Measurements from ENCODE around the gene USP9X. TPM values are rescaled to one million over a fixed set of nuclear protein-coding genes. Genes with fewer than 3 reads are reported as not detected.

The USP9X gene
- total RNA-seq, 1 experiment from 2014 or later = 163 TPM

GRCh38 chrX:41133551-41133950 lies 48.3 kb downstream of the USP9X start:
- ATAC-seq = no peak
- Mint-ChIP-seq H3K27me3 (ENCODE audit: low read depth) (no peaks in the 10 kb centered on the region), H3K27ac (no peak overlapping the region), H3K9me3 (no peaks in the 10 kb centered on the region), H3K4me1 (peaks cover 17% of the 10 kb centered on the region), H3K36me3 (peaks cover 59% of the 10 kb centered on the region), H3K4me3 (no peak overlapping the region)
- ChIA-PET CTCF (no interaction called here), POLR2A (no interaction called here)
- no peak for DNase-seq (ENCODE audit: low spot score)
- TF ChIP-seq KAT7 (CRISPR knock-in tag; IDR thresholded peaks at IDR 0.05; ENCODE audit: borderline replicate concordance) = no peak
- TF ChIP-seq, protein P1, sequence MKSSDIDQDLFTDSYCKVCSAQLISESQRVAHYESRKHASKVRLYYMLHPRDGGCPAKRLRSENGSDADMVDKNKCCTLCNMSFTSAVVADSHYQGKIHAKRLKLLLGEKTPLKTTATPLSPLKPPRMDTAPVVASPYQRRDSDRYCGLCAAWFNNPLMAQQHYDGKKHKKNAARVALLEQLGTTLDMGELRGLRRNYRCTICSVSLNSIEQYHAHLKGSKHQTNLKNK (CRISPR knock-in tag; IDR thresholded peaks at IDR 0.05) = no peak
- no peak for TF ChIP-seq FOXK1 (CRISPR knock-in tag; IDR thresholded peaks at IDR 0.05)

DNA sequence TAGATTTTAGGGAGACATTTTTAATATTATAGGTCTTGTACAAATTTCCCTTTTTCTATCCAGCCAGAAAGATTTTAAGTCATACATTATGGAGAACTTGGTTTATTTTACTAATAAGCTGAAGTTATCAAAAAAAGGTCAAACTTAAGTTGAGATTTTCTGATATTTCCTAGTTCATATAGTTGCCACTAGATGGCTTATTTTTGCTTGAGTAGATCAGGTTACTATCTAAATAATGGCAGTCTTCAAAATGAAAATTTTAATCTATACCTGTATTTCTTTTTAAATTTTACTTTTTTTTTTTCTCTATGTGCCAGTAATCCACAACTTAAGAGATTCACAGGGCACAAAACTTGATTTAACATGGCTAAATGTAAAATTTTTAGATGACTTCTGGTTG lies 52.3 kb downstream of the USP9X start:
- TF ChIP-seq ETV6 (CRISPR knock-in tag; IDR thresholded peaks at IDR 0.05) (no peak), CTCF (IDR thresholded peaks at IDR 0.05) (no peak), SMAD3 (CRISPR knock-in tag; IDR thresholded peaks at IDR 0.05; ENCODE audit: borderline replicate concordance) (no peak), ESRRA (CRISPR knock-in tag; IDR thresholded peaks at IDR 0.05; ENCODE audit: borderline replicate concordance) (no peak), EMX1 (CRISPR knock-in tag; IDR thresholded peaks at IDR 0.05) (no peak), CBFB (CRISPR knock-in tag; IDR thresholded peaks at IDR 0.05; ENCODE audit: low read depth) (no peak)
- TF ChIP-seq, protein P2, sequence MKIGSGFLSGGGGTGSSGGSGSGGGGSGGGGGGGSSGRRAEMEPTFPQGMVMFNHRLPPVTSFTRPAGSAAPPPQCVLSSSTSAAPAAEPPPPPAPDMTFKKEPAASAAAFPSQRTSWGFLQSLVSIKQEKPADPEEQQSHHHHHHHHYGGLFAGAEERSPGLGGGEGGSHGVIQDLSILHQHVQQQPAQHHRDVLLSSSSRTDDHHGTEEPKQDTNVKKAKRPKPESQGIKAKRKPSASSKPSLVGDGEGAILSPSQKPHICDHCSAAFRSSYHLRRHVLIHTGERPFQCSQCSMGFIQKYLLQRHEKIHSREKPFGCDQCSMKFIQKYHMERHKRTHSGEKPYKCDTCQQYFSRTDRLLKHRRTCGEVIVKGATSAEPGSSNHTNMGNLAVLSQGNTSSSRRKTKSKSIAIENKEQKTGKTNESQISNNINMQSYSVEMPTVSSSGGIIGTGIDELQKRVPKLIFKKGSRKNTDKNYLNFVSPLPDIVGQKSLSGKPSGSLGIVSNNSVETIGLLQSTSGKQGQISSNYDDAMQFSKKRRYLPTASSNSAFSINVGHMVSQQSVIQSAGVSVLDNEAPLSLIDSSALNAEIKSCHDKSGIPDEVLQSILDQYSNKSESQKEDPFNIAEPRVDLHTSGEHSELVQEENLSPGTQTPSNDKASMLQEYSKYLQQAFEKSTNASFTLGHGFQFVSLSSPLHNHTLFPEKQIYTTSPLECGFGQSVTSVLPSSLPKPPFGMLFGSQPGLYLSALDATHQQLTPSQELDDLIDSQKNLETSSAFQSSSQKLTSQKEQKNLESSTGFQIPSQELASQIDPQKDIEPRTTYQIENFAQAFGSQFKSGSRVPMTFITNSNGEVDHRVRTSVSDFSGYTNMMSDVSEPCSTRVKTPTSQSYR (CRISPR knock-in tag; IDR thresholded peaks at IDR 0.05) = no peak
- ATAC-seq (no peak), DNase-seq (ENCODE audit: low spot score) (no peak)
- no peak overlapping the region for H3K4me3 Mint-ChIP-seq
- peaks cover 17% of the 10 kb centered on the region for H3K4me1 Mint-ChIP-seq
- no peaks in the 10 kb centered on the region for H3K27me3 Mint-ChIP-seq (ENCODE audit: low read depth)
- no peaks in the 10 kb centered on the region for H3K9me3 Mint-ChIP-seq
- no peak overlapping the region for H3K27ac Mint-ChIP-seq
- CTCF ChIA-PET = interaction anchor here (1.5 kb wide), 1 partner anchor 22 kb away, joined by 3 read pairs; no protein-coding TSS in a partner anchor
- peaks cover 57% of the 10 kb centered on the region for H3K36me3 Mint-ChIP-seq
- POLR2A ChIA-PET = no interaction called here

GRCh38 chrX:41142130-41142910 lies 57.1 kb downstream of the USP9X start:
- TF ChIP-seq E2F5 (CRISPR knock-in tag; IDR thresholded peaks at IDR 0.05) = no peak
- TF ChIP-seq NR2C2 (CRISPR knock-in tag; IDR thresholded peaks at IDR 0.05) = no peak
- TF ChIP-seq, protein P2 (CRISPR knock-in tag; IDR thresholded peaks at IDR 0.05) = no peak
- no peak for TF ChIP-seq TEAD4 (CRISPR knock-in tag; IDR thresholded peaks at IDR 0.05)
- TF ChIP-seq, protein P3, sequence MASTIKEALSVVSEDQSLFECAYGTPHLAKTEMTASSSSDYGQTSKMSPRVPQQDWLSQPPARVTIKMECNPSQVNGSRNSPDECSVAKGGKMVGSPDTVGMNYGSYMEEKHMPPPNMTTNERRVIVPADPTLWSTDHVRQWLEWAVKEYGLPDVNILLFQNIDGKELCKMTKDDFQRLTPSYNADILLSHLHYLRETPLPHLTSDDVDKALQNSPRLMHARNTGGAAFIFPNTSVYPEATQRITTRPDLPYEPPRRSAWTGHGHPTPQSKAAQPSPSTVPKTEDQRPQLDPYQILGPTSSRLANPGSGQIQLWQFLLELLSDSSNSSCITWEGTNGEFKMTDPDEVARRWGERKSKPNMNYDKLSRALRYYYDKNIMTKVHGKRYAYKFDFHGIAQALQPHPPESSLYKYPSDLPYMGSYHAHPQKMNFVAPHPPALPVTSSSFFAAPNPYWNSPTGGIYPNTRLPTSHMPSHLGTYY (CRISPR knock-in tag; IDR thresholded peaks at IDR 0.05) = no peak
- no peak for TF ChIP-seq ZNF232 (CRISPR knock-in tag; IDR thresholded peaks at IDR 0.05)
- TF ChIP-seq USF2 (CRISPR knock-in tag; IDR thresholded peaks at IDR 0.05) = no peak
- no peaks in the 10 kb centered on the region for H3K9me3 Mint-ChIP-seq
- DNase-seq (ENCODE audit: low spot score) (no peak), ATAC-seq (no peak)
- no peaks in the 10 kb centered on the region for H3K4me1 Mint-ChIP-seq
- peaks cover 47% of the 10 kb centered on the region for H3K36me3 Mint-ChIP-seq
- H3K4me3 Mint-ChIP-seq = no peak overlapping the region
- ChIA-PET CTCF (no interaction called here), POLR2A (no interaction called here)
- H3K27me3 Mint-ChIP-seq (ENCODE audit: low read depth) = no peaks in the 10 kb centered on the region
- no peak overlapping the region for H3K27ac Mint-ChIP-seq
